H9 (cell line): ENCODE results near the gene PTPN2. TPM values are rescaled to one million over a fixed set of nuclear protein-coding genes. Genes with fewer than 3 reads are reported as not detected.
"Not testable (repeated sequence)": the region's sequence is repeated elsewhere in the genome, so short reads cannot be mapped to it uniquely, and the experiment has no call there.

Experiments
- DNase-seq: peaks from one replicate; pipeline ENCODE4 v3.0.0-alpha.2; 2017
- H2AFZ ChIP-seq: one replicate; pipeline ENCODE4 v1.6.1; 2013; ENCODE audit warnings: mild to moderate bottlenecking, low read length, control low read depth, moderate library complexity
- H2AK5ac ChIP-seq: 2 replicates; pipeline ENCODE4 v1.6.1; 2013; ENCODE audit warnings: low read length, control low read depth, mixed read lengths; ENCODE audit not compliant: insufficient read length
- H2BK120ac ChIP-seq: one replicate; pipeline ENCODE4 v1.6.1; 2013; ENCODE audit warnings: low read depth, mild to moderate bottlenecking, low read length, control low read depth, inconsistent platforms; ENCODE audit not compliant: poor library complexity, severe bottlenecking
- H2BK12ac ChIP-seq: 2 replicates; pipeline ENCODE4 v1.6.1; 2013; ENCODE audit warnings: low read length, control low read depth, mixed read lengths, low read depth; ENCODE audit not compliant: insufficient read length
- H2BK15ac ChIP-seq: 2 replicates; pipeline ENCODE4 v1.6.1; 2013; ENCODE audit warnings: low read depth, low read length, control low read depth
- H2BK20ac ChIP-seq: one replicate; pipeline ENCODE4 v1.6.1; 2013; ENCODE audit warnings: low read depth, mild to moderate bottlenecking, low read length, control low read depth, inconsistent platforms; ENCODE audit not compliant: poor library complexity, severe bottlenecking
- H2BK5ac ChIP-seq: 2 replicates; pipeline ENCODE4 v1.6.1; 2013; ENCODE audit warnings: low read length, control low read depth, mixed read lengths; ENCODE audit not compliant: insufficient read length
- H3K14ac ChIP-seq: 2 replicates; pipeline ENCODE4 v1.6.1; 2013; ENCODE audit warnings: low read length, control low read depth; ENCODE audit not compliant: insufficient read depth
- H3K18ac ChIP-seq: 2 replicates; pipeline ENCODE4 v1.6.1; 2013; ENCODE audit warnings: low read depth, mild to moderate bottlenecking, mixed read lengths, low read length, control low read depth; ENCODE audit not compliant: insufficient read length
- H3K23ac ChIP-seq: 2 replicates; pipeline ENCODE4 v1.6.1; 2013; ENCODE audit warnings: low read length, control low read depth, mixed read lengths, low read depth; ENCODE audit not compliant: insufficient read length
- H3K23me2 ChIP-seq: 2 replicates; pipeline ENCODE4 v1.6.1; 2013; ENCODE audit warnings: low read depth, mild to moderate bottlenecking, mixed read lengths, low read length, control low read depth; ENCODE audit not compliant: insufficient read length, poor library complexity, severe bottlenecking
- H3K27ac ChIP-seq: 2 replicates; pipeline ENCODE4 v1.5.1; 2013; ENCODE audit warnings: low read length, control low read depth, mixed read lengths, low read depth; ENCODE audit not compliant: insufficient read length
- H3K27me3 ChIP-seq: 2 replicates; pipeline ENCODE4 v1.6.1; 2013; ENCODE audit warnings: low read length, control low read depth, inconsistent platforms; ENCODE audit not compliant: insufficient read depth
- H3K4ac ChIP-seq: 2 replicates; pipeline ENCODE4 v1.6.1; 2013; ENCODE audit warnings: low read depth, mild to moderate bottlenecking, control low read depth, inconsistent platforms, low read length, moderate library complexity
- H3K4me1 ChIP-seq: 2 replicates; pipeline ENCODE4 v1.6.1; 2013; ENCODE audit warnings: low read length, control low read depth, inconsistent platforms; ENCODE audit not compliant: insufficient read depth
- H3K4me2 ChIP-seq: 2 replicates; pipeline ENCODE4 v1.6.1; 2013; ENCODE audit warnings: low read length, control low read depth, mixed read lengths; ENCODE audit not compliant: insufficient read length, insufficient read depth
- H3K56ac ChIP-seq: 2 replicates; pipeline ENCODE4 v1.6.1; 2013; ENCODE audit warnings: low read depth, mild to moderate bottlenecking, mixed read lengths, low read length, control low read depth; ENCODE audit not compliant: insufficient read length
- H3K79me1 ChIP-seq: 2 replicates; pipeline ENCODE4 v1.6.1; 2013; ENCODE audit warnings: low read depth, mild to moderate bottlenecking, moderate library complexity, low read length, control low read depth, inconsistent platforms; ENCODE audit not compliant: insufficient read depth, poor library complexity, severe bottlenecking
- H3K79me2 ChIP-seq: 2 replicates; pipeline ENCODE4 v1.6.1; 2013; ENCODE audit warnings: low read length, control low read depth, inconsistent platforms; ENCODE audit not compliant: insufficient read depth
- H3K9ac ChIP-seq: 2 replicates; pipeline ENCODE4 v1.6.1; 2013; ENCODE audit warnings: low read length, control low read depth, mixed read lengths; ENCODE audit not compliant: insufficient read length; ENCODE audit errors: extremely low read depth
- H3K9me3 ChIP-seq: one replicate; pipeline ENCODE4 v1.6.1; 2013; ENCODE audit warnings: low read depth, low read length, inconsistent platforms; ENCODE audit not compliant: control insufficient read depth
- H3T11ph ChIP-seq: one replicate; pipeline ENCODE4 v1.6.1; 2013; ENCODE audit warnings: mild to moderate bottlenecking, low read length, control low read depth, inconsistent platforms
- H4K20me1 ChIP-seq: one replicate; pipeline ENCODE4 v1.6.1; 2013; ENCODE audit not compliant: control insufficient read depth, insufficient read length, insufficient read depth
- H4K5ac ChIP-seq: 2 replicates; pipeline ENCODE4 v1.6.1; 2013; ENCODE audit warnings: low read depth, mild to moderate bottlenecking, mixed read lengths, low read length, control low read depth; ENCODE audit not compliant: insufficient read length
- H4K8ac ChIP-seq: replicated peaks from 2 replicates; pipeline ENCODE4 v1.6.1; 2013; ENCODE audit warnings: low read length, control low read depth, mixed read lengths, low read depth; ENCODE audit not compliant: insufficient read length
- H4K91ac ChIP-seq: 2 replicates; pipeline ENCODE4 v1.6.1; 2013; ENCODE audit warnings: low read depth, mild to moderate bottlenecking, moderate library complexity, mixed read lengths, low read length, control low read depth; ENCODE audit not compliant: insufficient read length
- H3K27ac Mint-ChIP-seq, 3 experiments: 2 replicates in 2 of 3; 3 replicates in 1 of 3; pipeline ENCODE4 v1.8.0; 2020 to 2021; ENCODE audit warnings: mixed read lengths in 3 of 3, mild to moderate bottlenecking in 1 of 3, moderate library complexity in 1 of 3
- H3K27me3 Mint-ChIP-seq: 2 replicates; pipeline ENCODE4 v1.8.0; 2021; ENCODE audit warnings: low read depth, mild to moderate bottlenecking, moderate library complexity, mixed read lengths
- H3K36me3 Mint-ChIP-seq, 3 experiments: 2 replicates in 2 of 3; 3 replicates in 1 of 3; pipeline ENCODE4 v1.8.0; 2020 to 2021; ENCODE audit warnings: low read depth in 3 of 3, mixed read lengths in 3 of 3; ENCODE audit not compliant: insufficient read depth in 1 of 3
- H3K4me1 Mint-ChIP-seq, 2 experiments: 2 replicates each; pipeline ENCODE4 v1.8.0; 2020; ENCODE audit warnings: mixed read lengths in 2 of 2
- H3K4me3 Mint-ChIP-seq, 2 experiments: 2 replicates in 1 of 2; 3 replicates in 1 of 2; pipeline ENCODE4 v1.8.0; 2020 to 2021; ENCODE audit warnings: mild to moderate bottlenecking in 2 of 2, mixed read lengths in 2 of 2, moderate library complexity in 1 of 2
- H3K9me3 Mint-ChIP-seq, 2 experiments: 2 replicates in 1 of 2; 3 replicates in 1 of 2; pipeline ENCODE4 v1.8.0; 2020; ENCODE audit warnings: mild to moderate bottlenecking in 2 of 2, mixed read lengths in 2 of 2, moderate library complexity in 1 of 2
- WGBS: extraction: QIAGEN DNeasy Blood & Tissue Kit; methylation state at CpG from one replicate; pipeline ENCODE4 v1.1.7; 2013; ENCODE audit warnings: missing lambda C conversion rate, low lambda C conversion rate, mixed read lengths; ENCODE audit not compliant: insufficient read length; ENCODE audit errors: extremely low coverage; 5-methylcytosine and 5-hydroxymethylcytosine counted together
- total RNA-seq: library from RNA; stranded (reverse); gene quantifications from 2 replicates; pipeline ENCODE4 v1.2.1, GENCODE V29; 2021

PTPN2 gene
- total RNA-seq, 1 experiment from 2014 or later: 48.7 TPM

DNA sequence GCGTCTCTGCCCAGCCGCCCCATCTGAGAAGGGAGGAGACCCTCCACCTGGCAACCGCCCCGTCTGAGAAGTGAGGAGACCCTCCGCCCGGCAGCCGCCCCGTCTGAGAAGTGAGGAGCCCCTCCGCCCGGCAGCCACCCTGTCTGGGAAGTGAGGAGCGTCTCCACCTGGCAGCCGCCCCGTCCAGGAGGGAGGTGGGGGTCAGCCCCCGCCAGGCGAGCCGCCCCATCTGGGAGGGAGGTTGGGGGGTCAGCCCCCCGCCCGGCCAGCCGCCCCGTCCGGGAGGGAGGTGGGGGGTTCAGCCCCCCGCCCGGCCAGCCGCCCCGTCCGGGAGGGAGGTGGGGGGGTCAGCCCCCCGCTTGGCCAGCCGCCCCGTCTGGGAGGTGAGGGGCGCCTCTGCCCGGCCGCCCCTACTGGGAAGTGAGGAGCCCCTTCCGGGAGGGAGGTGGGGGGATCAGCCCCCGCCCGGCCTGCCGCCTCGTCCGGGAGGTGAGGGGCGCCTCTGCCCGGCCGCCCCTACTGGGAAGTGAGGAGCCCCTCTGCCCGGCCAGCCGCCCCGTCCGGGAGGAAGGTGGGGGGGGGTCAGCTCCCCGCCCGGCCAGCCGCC, 10.0 kb downstream of the PTPN2 start:
- Mint-ChIP-seq H3K4me1 (peaks cover 13 to 17% of the 10 kb centered on the region in 2 experiments), H3K9me3 (peaks cover 13 to 17% of the 10 kb centered on the region in 2 experiments), H3K36me3 (peaks cover 13 to 24% (median 24%) of the 10 kb centered on the region in 3 experiments)
- H3T11ph ChIP-seq, H3K23me2 ChIP-seq, H3K4me1 ChIP-seq, H3K4ac ChIP-seq, DNase-seq, H3K56ac ChIP-seq, H3K9ac ChIP-seq, H3K14ac ChIP-seq, H3K27ac ChIP-seq, H3K9me3 ChIP-seq, H2BK120ac ChIP-seq, H3K18ac ChIP-seq, H4K8ac ChIP-seq, H2BK15ac ChIP-seq, H3K27ac Mint-ChIP-seq, H3K27me3 ChIP-seq, H2AFZ ChIP-seq, H3K23ac ChIP-seq, H2AK5ac ChIP-seq, H2BK5ac ChIP-seq, H3K27me3 Mint-ChIP-seq, H4K5ac ChIP-seq, H4K91ac ChIP-seq, H2BK12ac ChIP-seq, H4K20me1 ChIP-seq, H3K4me2 ChIP-seq, H2BK20ac ChIP-seq, H3K4me3 Mint-ChIP-seq: not testable (repeated sequence)
- peaks cover 23% of the 10 kb centered on the region; the same call in 1 of the 2 replicates for H3K79me2 ChIP-seq
- H3K79me1 ChIP-seq: peaks cover 14% of the 10 kb centered on the region
- no CpG with 5 or more reads among the region's 48 CpGs for WGBS
